ENCODE data around the gene TMC2.

The TMC2 gene

GRCh38 chr20:2585811-2586210, 49.4 kb downstream of the TMC2 start:
- no peak for DNase-seq (ENCODE audit: low read depth in 2 of 2)

DNA sequence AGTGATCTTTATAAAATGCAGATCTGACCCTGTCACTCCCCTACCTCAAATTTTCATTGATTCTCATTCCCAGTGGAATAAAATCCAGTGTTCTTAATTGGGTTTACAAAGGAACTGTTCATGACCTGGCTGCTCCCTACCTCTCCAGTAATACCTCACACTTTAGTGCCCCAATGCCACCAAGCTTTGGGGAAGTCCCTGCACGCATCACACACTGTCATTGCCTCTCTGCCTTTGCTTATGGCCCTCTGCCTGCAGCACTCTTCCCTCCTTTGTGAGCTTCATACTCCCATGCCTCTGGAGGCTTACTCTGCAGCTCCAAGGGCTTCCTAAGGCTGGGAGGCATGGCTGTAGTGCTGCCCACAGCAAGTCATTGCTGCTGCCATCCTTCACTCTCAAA, 57.4 kb downstream of the TMC2 start:
- no peak for DNase-seq (ENCODE audit: low read depth in 2 of 2)

DNA sequence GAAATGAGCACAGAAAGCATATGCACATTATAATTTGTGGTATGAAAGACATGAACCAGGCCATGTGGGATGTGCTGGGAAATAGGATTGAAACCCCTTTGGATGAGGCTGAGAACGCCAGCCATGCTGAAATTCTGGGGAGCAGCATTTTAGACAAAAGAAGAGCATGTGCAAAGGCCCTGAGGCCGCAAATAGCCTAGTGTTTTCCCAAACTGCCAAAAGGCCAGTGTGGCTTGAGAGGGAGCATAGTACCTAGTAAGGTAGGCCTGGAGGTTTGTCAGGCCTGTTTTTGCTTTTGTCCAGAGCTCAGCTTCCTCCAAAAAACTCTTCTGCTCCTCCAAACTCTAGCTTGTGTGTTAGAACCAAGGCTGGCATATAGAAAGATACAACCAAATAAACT, 58.7 kb downstream of the TMC2 start:
- DNase-seq (ENCODE audit: low read depth in 2 of 2), result no peak

GRCh38 chr20:2596673-2597279, 60.4 kb downstream of the TMC2 start:
- no peak for DNase-seq (ENCODE audit: low read depth in 2 of 2)

- no peak for DNase-seq (ENCODE audit: low read depth in 2 of 2)
Measured at GRCh38 chr20:2599288-2600006, 63.1 kb downstream of the TMC2 start.

DNA sequence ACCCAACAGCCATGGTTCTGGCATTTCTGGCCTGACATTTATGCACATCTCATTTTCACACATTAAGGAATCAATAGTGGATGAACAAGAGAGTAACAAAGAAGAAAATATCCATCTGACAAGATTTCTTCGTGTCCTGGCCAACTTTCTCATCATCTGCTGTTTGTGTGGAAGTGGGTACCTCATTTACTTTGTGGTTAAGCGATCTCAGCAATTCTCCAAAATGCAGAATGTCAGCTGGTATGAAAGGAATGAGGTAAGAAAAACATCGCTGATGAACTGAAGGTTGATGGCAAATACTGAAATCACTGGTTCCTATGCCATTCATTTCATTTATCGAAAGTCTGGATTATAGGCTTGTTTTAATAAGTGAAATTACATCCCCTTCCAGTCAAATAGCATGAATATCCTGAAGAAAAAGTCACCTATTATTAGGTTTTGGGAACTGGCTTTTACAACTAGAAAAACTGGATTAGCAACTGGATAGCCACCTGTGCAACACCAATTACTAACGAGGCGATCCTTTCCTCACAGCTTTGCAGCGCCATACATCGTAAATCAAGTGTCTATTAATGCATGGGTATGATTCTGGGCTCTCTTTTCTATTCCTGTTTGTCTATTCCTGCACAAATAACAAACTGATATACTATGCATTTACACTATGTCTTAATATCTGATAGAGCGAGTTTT, 65.8 kb downstream of the TMC2 start:
- no peak for DNase-seq (ENCODE audit: low read depth in 2 of 2)

GRCh38 chr20:2602746-2603145, 66.4 kb downstream of the TMC2 start:
- DNase-seq (ENCODE audit: low read depth in 2 of 2), result no peak

DNA sequence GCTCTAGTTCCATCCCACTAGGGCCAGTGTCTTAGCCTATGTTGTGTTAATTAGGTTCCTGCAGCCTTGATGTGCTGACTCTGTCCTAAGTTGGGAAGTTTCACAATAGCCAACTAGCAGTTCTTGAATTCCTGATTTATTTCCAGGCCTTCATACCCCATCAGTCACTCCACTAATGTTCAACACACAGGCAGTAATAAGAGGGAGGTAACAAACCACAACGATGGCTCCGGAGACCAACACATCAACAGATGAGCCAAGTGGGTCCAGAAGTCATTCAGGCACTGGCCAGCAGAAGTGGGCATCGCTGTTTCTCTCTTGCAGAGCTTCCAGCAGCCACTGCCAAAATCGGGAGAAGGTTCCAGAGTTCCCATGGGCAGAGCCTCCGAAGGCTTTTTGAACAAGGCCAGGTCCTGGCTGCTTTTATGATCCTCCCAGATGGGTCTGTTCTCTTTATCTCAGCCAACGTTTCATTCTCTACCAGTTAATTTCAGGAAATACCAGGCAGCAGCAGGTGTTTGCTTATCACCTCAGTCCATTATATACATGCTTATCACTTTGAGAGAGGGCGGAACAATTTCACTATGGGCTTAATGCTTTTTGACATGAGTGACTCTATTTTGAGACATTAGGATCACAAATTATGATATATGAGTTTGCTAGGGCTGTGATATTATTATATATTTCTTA, 67.6 kb downstream of the TMC2 start:
- DNase-seq (ENCODE audit: low read depth in 2 of 2), result no peak

DNA sequence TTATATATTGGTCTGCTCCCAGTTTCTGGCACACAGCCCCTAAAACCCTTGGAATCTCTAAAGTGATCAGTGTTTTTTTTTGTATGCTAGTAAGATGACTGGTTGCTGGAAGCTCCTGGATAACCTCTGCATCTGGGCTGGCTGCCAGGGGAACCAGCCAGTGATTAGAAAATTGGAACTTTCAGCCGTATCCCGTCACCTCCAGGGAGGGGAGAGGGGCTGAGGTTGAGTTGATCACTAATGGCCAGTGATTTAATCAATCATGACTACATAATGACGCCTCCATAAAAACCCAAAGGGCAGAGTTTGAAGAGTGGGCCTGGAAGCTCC, 68.1 kb downstream of the TMC2 start:
- no peak for DNase-seq (ENCODE audit: low read depth in 2 of 2)

DNA sequence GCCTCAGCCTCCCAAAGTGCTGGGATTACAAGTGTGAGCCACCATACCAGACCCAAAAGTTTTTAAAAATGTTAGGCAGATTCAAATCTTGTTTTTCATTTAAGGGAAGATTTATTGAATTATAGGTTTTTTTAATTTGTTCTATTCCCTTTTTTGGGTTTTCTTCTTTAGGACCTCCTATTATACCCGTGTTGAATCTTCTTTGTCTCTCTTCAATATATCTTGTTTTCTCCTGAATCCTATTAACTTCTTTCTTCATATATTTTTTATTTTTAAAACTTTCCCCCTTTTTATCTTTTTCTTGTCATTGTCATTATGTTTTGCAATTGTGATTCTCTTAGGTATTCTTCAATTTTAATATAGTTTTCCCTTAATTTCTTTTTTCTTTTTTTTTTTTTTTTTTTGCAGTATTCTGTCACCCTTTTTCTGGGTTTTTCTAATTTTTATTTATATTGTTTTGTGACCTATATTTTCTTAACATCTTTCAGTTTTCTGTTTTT, 70.2 kb downstream of the TMC2 start:
- no peak for DNase-seq (ENCODE audit: low read depth in 2 of 2)

DNA sequence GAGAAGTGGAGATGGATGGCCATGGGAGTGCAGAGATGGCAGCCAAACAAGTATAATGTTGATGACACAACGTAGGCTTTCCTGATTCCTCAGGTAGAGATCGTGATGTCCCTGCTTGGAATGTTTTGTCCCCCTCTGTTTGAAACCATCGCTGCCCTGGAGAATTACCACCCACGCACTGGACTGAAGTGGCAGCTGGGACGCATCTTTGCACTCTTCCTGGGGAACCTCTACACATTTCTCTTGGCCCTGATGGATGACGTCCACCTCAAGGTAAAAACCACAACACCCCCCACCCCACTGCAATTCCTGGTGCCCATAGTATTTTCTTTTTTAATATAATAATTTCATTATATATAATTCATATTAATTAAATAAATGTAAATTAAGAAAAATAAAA, 74.0 kb downstream of the TMC2 start:
- no peak for DNase-seq (ENCODE audit: low read depth in 2 of 2)

DNA sequence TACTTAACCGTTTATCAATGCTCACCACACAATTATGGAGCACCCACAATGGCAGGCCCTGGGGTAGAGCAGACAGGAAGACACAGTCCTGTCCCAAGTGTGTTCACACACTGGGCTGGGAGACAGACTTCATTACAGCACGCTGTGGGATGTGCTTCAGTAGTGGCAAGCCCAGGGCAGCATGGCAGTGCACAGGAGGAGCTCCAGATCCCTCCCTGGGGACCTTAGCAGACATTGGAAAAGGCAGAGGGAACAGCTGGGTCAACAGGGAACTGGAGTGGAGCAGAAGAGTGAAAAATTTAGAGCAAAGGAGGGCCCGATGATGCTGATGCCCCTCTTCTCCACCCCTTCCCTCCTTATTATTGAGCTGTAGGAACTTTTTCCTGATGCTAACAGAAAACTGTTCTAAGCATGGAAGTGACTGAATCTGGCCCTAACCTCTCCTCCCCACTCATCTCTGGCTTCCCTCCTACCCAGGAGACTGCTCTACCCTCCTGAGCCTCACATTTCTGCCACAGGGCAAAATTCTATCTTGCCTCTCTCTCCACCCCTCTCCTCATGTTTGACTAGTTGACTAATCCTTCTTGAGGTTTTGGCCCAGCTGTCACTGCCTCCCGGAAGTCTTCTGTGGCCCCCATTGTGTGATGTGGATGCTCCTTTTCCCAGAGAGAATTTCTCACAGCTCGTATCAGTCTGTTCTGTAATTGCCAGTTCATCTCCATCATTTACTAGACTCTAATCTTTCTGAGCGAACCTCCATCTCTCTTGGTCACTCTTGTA, 74.8 kb downstream of the TMC2 start:
- no peak for DNase-seq (ENCODE audit: low read depth in 2 of 2)

DNA sequence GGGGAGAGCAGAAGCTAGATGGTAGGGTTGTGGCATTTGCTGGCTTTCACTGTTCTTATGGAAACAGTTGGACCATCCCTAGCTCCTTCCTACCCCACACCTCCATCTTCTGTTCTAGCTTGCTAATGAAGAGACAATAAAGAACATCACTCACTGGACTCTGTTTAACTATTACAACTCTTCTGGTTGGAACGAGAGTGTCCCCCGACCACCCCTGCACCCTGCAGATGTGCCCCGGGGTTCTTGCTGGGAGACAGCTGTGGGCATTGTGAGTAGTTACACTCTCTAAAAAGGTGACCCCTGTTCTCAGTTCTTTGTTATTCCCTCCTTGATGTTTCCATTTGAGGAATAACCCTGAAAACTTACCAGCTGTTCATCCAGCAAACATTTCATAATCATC, 75.7 kb downstream of the TMC2 start:
- no peak for DNase-seq (ENCODE audit: low read depth in 2 of 2)

GRCh38 chr20:2616634-2617033, 80.3 kb downstream of the TMC2 start:
- DNase-seq (ENCODE audit: low read depth in 2 of 2), result no peak

DNA sequence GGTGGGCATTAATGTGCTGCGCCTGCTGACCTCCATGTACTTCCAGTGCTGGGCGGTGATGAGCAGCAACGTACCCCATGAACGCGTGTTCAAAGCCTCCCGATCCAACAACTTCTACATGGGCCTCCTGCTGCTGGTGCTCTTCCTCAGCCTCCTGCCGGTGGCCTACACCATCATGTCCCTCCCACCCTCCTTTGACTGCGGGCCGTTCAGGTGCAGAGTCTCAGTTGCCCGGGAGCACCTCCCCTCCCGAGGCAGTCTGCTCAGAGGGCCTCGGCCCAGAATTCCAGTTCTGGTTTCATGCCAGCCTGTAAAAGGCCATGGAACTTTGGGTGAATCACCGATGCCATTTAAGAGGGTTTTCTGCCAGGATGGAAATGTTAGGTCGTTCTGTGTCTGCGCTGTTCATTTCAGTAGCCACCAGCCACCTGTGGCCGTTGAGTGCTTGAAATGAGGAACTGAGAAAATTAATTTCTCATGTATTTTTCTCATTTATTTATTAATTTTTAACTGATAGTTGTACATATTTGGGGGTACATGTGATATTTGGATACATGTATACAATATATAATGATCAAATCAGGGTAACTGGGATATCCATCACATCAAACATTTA, 80.8 kb downstream of the TMC2 start:
- no peak for DNase-seq (ENCODE audit: low read depth in 2 of 2)

DNA sequence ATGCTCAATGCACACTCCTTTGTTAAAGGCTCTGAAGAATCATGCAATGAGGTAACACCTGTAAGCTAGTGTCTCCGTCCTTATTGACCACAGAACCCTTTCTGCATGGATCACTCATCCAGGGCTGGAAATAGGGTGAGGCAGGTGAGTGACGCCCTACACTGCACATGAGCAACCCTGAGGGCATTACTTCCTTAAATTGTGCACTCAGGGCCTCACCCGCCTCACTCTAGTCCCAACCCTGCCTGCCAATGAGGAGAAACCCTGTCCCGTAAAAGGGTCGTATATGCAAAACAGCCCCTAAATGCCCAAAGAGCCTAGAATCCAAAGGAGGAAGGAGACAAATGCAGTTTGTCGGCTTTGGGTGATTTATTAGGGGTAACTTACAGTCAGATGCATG, 82.4 kb downstream of the TMC2 start:
- DNase-seq (ENCODE audit: low read depth in 2 of 2), result no peak

- no peak for DNase-seq (ENCODE audit: low read depth in 2 of 2)
Measured at GRCh38 chr20:2619337-2619736, 83.0 kb downstream of the TMC2 start.

DNA sequence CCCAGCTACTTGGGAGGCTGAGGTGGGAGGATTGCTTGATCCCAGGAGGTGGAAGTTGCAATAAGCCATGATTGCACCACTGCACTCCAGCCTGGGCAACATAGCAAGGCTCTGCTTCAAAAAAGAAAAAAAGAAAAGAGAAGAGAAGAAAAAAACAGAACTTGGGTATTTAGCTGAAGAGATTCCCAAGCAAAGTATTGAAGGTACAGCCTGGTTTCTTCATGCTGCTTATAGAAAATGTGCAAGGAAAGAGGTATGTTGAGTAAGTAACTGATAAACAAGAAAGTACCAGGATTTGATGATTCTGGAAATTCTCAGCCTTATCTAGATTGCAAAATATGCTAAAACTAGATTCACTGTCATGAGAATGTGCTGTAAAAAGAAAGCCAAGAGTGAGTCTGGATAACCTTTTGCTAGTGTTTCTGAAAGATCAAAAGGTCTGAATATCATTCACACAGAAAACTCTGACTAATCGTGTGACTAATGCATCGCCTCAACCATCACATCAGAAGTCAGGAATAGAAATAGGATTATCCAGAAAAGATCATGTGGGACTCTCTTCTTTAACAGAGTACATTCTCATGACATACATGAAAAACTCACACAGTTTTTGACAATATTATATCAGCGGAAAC, 83.7 kb downstream of the TMC2 start:
- DNase-seq (ENCODE audit: low read depth in 2 of 2), result no peak

DNA sequence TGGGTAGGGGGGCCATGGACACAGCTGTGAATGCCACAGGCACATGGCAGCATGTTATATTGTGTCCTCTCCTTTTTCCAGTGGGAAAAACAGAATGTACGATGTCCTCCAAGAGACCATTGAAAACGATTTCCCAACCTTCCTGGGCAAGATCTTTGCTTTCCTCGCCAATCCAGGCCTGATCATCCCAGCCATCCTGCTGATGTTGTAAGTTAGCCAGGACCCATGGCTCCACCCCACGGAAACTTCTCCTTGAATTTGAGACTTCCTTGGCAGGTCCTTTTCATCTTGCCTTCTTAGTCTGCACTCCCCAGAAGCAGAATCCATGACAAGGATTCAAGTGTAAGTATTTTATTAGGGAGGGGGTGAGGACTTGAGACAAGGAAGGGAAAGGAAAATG, 87.8 kb downstream of the TMC2 start:
- no peak for DNase-seq (ENCODE audit: low read depth in 2 of 2)

GRCh38 chr20:2625062-2625461, 88.7 kb downstream of the TMC2 start:
- DNase-seq (ENCODE audit: low read depth in 2 of 2), result no peak
